ENCODE results near the gene FAM174B. TPM values are rescaled to one million over a fixed set of nuclear protein-coding genes. Genes with fewer than 3 reads are reported as not detected.

Gene FAM174B
- total RNA-seq = 12.6 TPM
- long read RNA-seq, transcript FAM174B-201 (3 exons, 2,792 nt) = major isoform, 13 of 20 reads
- long read RNA-seq, partial matches to known transcripts = 0 of 20 reads
- long read RNA-seq, other reads (novel, unspliced or antisense) = 7 of 20 reads

DNA sequence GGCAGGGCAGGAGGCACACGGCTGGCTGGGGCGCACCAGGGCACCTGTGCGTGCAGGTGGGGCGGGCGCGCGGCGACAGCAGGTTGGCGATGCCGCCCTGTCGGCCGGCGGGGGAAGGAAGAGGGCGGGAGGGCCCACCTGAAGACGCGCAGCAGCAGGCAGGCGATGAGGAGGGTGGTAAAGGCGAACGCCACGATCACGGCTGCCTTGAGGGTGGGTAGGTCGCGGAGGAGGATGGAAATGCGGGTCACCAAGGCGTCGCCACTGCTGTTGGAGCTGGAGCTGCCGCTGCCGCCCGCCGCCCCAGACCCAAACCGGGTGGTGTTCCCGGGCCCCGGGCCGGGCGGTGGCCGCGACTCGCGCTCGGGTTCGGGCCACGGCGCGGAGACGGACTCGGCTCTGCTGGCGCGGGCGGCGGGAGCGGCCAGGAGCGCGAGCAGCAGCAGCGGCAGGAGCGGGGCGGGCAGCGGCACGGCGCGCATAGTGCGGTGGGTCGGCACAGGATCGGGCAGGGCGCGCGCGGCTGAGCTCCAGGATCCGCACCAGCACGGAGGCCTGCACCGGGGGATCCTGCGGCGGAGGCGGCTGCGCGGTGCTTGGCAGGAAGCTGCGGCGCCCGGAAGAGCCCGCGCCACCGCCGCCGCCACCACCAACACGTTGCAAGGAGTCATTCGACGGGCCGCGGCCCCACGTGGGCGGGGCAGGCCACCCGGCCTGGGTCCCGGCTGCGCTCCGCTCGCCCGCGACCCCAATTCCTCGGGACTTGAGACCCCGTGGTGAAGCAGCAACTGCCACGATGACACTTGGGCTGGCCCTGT, at the start of gene FAM174B:
Gene FAM174B, minus strand, starts transcription at position 598 of the 818 bp plus-strand sequence.
- DNase-seq = peak; percentile 78
- intact Hi-C loops (cut with micrococcal nuclease) = no loop called here
- ATAC-seq = peak; percentile 83

DNA sequence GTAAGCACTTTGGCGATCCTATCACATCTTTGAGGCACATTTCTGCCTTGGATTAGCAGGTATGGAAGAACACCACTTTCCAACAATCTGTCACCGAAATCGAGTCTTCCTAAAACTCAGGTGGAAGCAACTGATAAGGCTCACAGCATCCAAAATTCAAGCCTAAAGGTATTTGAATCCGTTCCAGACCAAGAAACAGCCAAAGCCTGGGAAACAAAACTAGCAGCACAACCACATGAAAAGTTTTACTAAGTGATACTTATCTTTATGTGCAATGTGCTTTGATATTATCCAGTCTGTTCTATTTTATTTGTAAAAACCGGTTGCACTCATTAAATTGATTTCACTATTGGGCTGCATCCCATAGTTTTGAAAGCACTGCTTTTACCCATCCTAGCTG, 40.5 kb upstream of the FAM174B start:
- intact Hi-C loops (cut with micrococcal nuclease) = no loop called here
- DNase-seq (no peak), ATAC-seq (no peak)

DNA sequence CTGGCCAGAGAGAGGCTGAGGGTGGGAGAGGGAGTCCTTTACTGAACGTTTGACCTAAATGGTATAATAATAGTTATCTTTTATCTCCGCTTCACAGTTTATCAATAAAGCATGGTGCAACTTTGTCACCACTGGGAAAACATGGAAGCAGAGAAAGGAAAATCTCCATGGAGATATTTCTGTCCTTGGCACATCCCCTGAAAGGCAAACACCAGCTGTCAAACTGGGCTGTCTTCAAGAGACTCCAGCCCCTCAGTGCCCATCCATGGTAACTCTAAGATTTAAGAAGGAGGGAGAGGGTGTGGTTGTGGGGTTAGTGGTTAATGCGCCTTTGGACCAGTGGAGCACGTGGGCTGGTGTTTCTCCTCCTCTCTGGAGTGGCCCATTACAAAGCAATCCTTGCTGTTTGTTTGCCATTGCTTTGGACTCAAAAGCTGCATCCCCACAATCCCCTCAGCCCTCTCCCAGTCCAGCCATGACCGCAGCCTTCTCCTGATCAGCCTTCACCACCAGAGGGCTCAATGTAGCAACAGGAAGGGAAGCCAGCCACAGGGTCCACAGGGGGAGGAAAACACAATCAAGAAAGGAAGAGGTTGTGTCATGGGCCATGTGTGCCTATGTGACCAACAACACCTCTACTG, 38.2 kb upstream of the FAM174B start:
- no peak for DNase-seq
- peak; percentile 40 for ATAC-seq
- intact Hi-C loops (cut with micrococcal nuclease) = no loop called here

DNA sequence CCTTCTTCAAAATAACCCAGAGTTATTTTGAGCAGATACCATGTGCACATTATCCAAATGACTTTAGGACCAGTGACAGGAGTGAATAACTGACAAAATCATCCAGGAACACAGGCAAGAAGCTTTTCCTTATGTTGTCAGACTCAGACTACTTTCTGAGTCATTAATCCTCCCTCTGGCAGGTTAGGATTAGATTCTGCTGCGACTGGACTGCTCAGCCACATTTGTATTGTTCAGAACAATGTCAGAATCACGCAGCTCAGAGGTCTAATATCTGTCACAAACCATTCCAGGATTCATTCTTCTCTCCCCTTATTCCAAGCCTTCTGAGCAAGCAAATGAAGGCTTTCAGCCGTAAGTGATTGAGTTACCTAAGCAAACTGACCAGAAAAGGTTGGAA, 34.8 kb upstream of the FAM174B start:
- no peak for ATAC-seq
- intact Hi-C loops (cut with micrococcal nuclease) = no loop called here
- no peak for DNase-seq

DNA sequence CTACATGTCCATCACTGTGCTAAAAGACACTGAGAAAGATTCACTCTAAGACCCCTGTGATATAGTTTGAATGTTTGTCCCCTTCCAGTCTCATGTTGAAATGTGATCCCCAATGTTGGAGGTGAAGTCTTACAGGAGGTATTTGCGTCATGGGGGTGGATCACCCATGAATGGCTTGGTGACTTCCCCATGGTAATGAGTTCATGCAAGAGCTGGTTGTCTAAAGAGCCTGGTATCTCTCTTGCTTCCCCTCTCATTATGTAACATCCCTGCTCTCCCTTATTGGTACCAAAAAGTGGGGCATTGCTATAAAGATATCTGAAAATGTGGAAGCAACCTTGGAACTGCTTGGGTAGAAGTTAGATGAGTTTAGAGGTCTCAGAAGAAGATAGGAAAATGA, 32.2 kb upstream of the FAM174B start:
- ATAC-seq = no peak
- no peak for DNase-seq
- intact Hi-C loops (cut with micrococcal nuclease) = no loop called here

DNA sequence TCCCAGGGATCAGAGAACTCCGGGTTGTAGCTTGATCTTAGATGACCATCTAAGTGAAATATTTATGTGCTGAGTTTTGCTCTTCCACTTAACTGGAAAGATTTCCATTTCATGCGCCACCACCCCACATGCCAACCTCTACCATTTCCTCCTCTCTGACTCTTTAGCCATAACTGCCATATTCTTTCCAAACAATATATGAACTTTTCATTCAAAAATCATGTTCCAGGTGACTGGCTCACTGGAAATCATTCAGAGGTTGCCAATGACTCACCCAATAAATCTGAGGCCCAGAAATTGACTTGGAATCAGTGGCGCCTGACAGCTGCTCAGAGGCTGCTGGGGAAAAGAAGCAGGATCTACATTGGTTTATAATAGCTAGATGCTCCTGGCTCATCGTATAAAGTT, 31.6 kb upstream of the FAM174B start:
- no peak for ATAC-seq
- intact Hi-C loops (cut with micrococcal nuclease) = no loop called here
- DNase-seq = no peak

DNA sequence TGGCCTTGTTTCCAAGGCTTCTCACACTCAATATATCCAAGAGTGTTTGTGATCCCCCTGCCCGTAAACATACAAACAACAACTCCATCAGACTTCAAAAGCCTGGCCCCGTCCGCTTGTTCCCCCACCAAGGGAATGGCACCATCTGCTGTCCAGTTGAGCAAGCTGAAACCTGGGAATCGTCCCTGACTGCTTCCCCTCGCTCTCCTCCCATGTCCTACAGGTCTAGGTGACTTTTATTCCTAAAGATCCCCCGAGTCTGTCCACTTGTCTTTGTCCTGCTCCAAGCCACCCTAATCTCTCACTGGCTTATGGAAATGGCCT, 27.9 kb upstream of the FAM174B start:
- DNase-seq (peak; percentile 55), ATAC-seq (peak; percentile 60)
- intact Hi-C loops (cut with micrococcal nuclease) = loop anchor here (1.0 kb wide), 1 partner anchor 162 kb away; no protein-coding TSS in a partner anchor

DNA sequence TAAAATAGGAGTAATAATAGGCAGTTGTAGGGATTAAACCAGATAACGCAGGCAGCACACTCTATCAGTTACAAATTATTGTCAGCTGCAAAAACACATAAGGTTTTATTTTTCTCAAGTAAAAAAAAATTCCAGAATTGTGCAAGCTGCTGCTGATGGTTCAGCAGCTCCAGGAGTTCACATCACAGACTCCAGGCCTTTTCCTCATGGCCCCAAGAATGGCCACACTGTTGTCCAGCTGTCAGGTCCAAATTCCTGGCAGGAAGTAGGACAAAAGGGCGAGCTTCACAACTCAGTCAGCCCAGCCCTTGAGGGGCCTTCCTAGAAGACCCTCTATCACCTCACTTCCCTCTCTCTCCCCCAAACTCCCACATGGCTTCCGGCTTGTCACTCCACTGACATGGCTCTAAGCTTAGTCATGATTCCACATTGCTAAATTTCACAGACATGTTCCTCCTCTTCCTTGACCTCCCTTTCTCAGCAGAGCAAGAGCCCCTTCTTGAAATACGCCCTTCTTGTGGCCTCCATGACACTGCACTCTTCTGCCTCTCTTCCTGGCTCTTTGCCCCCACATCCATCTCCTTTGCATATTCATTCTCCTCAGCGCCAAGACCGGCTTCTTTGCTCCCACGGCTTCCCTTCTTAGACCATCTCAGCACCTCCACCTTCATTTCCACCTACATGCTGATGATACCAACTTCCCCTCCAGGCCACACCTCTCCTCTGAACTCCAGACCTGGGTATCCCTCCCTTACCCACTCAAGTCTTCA, 27.4 kb upstream of the FAM174B start:
- ATAC-seq (peak; percentile 64), DNase-seq (no peak)
- intact Hi-C loops (cut with micrococcal nuclease) = loop anchor here (1.0 kb wide), 1 partner anchor 162 kb away; no protein-coding TSS in a partner anchor

DNA sequence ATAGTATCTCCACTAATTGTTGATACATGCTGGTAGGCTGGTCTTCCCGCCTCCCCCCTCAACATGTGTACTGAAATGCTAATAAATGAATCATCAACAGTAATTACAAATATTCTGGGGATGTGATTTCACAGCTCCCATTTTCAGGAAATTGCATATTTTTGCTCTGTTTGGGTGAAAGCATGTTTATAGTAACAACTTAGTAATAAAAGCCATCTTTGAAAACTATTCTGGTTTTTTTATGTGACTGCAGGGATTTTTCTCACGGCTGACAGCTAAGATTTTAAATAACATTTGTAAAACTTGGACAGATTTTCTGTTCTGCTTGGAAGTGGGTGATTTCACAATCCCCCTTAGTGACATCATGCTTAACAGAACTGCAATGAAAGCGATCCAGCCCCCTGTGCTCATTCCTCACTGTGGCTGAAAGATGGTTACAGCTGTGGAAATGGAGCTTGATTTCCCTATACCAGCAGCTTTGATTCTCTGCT, 25.6 kb upstream of the FAM174B start:
- ATAC-seq = peak; percentile 91
- intact Hi-C loops (cut with micrococcal nuclease) = no loop called here
- DNase-seq = no peak

DNA sequence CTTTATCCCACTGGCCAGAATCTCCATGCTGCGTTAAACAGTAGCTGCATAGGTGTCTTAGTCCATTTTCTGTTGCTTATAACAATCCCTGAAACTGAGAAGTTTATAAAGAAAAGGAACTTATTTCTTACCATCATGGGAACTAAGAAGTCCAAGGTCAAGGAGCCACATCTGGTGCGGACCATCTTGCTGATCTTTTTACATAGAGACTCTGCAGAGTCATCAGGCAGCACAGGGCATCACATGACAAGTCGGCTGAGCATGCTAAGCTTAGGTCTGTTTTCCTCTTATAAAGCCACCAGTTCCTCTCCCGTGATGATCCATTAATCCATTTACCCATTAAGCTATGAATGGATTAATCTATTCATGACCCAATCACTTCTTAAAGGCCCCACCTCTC, 22.4 kb upstream of the FAM174B start:
- DNase-seq = no peak
- ATAC-seq = peak; percentile 26
- intact Hi-C loops (cut with micrococcal nuclease) = no loop called here

DNA sequence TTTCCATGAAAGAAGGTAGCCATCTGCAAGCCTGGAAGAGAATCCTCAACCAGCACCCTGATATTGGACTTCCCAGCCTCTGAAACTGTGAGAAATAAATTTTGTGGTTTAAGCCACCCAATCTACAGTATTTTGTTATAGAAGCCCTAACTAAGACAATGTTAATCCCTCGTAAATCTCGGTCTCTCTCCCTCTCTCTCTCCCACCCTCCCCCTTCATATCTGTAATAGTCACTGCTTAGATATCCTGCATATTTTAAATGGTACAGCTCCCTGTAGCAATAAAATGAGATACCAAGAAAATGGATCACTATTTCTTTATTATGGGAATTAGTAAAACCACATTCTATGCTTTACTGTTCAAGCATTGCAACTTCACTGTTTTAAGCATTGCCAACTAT, 21.0 kb upstream of the FAM174B start:
- no peak for ATAC-seq
- DNase-seq = no peak
- intact Hi-C loops (cut with micrococcal nuclease) = no loop called here

DNA sequence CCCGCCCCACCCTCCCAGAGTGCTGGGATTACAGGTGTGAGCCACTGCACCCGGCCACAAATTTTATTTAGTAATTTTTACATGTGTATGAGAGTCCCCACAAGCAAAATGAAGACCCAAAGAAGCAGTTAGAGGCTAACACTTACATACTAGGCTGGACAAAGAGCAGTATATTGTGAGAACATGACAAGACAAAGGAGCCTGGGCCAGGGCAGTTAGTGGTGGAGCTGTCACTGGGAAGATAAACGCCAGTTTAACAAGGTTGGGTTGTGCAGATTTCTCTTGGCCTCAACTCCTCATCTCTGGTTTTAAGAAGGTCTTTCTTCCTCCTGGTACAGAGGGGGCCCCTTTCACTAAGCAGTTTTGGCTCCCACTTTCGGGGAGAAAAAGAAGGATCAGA, 19.9 kb upstream of the FAM174B start:
- DNase-seq (no peak), ATAC-seq (no peak)
- intact Hi-C loops (cut with micrococcal nuclease) = no loop called here

DNA sequence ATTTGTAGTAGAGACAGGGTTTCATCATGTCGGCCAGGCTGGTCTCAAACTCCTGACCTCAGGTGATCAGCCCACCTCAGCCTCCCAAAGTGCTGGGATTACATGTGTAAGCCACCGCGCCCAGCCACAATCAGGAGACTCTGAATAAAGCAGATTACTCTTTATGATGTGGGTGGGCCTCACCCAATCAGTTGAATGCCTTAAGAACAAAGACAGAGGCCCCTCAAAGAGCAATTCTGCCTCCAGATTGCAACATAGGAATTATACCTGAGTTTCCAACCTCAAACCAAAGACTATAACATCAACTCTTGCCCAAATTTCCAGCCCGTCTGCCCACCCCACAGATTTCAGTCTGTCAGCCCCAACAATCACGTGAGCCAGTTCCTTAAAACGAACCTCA, 18.8 kb upstream of the FAM174B start:
- no peak for ATAC-seq
- no peak for DNase-seq
- intact Hi-C loops (cut with micrococcal nuclease) = no loop called here

DNA sequence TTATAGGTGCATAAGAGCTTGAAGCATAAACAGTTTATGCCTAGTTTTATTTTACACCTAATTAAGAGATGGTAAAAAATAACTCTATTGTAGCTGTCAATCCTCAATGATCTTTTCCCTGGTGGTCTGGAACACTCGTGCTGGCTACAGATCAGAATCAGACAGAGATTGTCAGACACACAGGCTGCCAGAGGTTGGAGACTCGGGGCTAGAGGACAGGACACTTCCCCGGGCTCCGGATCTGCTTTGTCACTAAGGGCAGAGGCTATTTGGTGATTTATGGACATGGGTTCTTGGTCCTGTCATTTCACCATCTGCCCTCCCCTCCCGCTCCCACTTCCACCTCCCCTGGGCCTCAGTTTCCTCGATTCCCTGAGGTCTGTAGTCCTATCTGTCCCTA, 16.5 kb upstream of the FAM174B start:
- DNase-seq (no peak), ATAC-seq (no peak)
- intact Hi-C loops (cut with micrococcal nuclease) = no loop called here

DNA sequence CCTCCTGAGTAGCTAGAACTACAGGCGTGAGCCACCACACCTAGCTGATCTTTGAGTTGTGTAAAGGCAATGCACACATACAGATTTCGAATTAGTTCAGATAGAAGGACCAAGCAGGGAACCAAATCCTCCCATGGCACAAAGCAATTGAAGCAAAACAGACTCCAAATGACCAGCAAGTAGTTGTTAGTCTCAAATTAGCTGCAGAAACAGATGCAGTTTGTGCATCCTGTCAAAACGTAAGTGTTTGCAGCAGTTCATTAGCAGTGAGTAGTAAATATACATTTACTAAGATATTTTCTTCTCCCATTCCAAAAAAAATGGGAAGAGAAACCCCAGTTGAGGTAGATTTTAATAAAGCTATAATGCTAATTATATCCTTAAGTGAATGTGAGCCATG, 15.8 kb upstream of the FAM174B start:
- no peak for ATAC-seq
- no peak for DNase-seq
- intact Hi-C loops (cut with micrococcal nuclease) = no loop called here

DNA sequence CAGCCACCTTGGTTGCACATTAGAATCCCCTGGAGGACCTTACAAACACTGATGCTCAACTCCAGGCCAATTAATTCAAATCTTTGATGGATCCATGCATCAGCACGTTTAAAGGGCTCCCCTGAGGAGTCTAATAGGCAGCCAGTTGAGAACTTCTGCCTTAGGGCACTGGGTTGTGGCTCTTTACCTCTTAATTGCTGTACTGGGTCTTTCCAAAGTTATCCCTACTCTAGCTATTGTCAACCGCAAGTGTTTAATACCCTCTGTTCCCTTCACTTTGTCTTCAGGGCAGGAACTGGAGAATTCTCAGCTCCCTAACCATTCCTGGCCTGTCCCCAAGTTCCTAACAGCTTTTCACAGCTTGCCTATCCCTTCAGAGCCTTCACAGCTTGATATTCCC, 15.0 kb upstream of the FAM174B start:
- ATAC-seq (no peak), DNase-seq (no peak)
- intact Hi-C loops (cut with micrococcal nuclease) = no loop called here

DNA sequence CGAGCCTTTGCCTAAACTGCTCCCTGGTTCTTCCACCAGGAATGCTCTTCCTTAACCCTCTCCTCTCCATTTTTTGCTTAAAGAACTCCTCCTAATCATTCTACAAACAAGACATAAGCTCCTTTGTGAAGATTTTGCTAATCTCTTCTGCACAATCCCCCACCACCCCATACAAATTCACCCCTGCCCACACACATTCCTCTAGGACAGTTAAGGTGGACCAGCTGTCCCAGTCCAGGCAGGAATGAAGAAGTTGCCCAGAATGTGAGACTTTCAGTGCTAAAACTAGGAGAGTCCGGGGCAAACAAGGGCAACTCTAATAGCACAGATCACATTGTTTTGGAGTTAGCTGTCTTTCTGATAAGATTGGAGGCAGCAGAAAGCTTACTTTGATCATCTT, 13.9 kb upstream of the FAM174B start:
- intact Hi-C loops (cut with micrococcal nuclease) = no loop called here
- DNase-seq (no peak), ATAC-seq (no peak)

DNA sequence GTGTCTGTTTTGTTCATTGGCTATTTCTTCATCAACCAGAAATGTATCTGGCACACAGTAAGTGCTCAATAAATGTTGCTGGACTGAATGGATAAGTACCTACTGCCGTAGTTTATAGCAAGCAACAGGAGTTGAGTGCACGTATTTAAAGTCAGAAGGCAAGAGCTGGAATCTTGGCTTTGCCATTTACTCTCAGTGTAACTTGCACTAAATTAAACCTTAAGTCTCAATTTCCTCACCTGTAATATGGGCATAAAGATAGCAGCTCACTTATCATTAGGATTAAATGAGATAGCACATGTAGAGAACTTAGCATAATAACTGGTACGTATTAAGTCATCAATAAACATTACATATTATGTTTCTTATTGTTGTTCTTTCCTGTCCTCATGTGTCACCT, 13.0 kb upstream of the FAM174B start:
- DNase-seq = no peak
- no peak for ATAC-seq
- intact Hi-C loops (cut with micrococcal nuclease) = no loop called here

DNA sequence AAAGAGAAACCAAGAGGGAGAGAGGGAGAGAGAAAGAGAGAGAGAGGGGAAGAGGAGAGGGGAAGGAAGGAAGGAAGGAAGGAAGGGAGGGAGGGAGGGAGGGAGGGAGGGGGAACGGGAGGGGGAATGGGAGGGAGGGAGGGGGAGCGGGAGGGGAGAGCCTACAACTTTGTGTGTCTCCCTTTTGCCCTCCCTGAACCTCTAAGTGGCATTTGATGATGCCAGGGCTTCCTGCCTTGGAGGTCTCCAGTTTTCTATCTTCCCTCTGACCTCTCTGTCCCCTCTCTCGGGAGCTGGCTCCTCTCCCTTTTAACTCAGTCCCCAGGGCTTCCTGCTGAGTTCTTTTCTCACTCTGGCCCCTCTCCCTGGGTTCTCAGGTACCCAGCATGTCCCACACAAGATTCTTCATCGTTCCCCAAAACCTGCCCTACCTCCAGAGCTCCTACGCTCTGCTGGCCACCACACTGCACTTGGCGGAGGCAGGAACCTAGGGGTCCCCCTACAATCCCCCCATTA, 12.5 kb upstream of the FAM174B start:
- intact Hi-C loops (cut with micrococcal nuclease) = no loop called here
- ATAC-seq (no peak), DNase-seq (no peak)

Measured in left ventricle myocardium superior (tissue), 1 donor.